Measurements from ENCODE around the gene DDX20.

Gene DDX20

DNA sequence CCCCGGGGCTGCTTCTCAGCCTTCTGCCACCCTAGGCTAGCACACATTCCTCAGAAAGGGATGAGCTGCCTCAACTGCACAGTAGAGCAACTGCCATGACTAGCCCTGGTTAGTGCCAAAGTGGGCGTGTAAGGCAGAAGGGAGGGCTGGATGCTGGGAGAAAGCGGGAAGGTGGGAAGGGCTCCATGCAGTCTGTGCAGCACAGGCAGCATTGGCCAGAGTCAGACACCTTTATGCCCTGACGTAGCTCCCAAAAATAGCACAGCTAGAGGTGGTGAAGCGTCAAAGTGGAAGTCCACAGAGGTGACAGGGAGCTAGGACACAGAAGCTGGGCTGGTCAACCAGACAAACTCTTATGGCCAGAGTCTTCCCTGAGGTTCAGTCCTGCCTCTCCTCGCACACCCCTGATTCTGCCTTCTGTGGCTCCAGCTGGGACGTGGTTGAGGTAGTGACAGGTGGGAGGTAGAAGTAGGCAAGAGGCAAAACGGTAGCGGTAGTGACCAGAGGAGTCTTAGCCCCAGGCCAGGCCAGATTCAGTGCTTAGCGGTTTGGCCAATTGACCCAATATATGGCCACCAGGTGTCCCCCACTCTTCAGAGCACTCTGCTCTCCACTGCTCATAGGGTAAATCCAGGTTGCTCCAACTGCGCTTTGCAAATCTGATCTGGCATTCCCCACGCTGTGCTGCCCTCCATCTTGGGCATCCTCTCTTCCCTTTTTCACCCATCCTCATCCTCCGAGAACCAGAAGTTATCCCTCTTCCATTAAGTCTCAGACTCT is 45.6 kb downstream of the DDX20 start:
- Mint-ChIP-seq H3K27me3 (peaks cover 9% of the 10 kb centered on the region), H3K36me3 (ENCODE audit: low read depth) (no peaks in the 10 kb centered on the region), H3K9me3 (no peaks in the 10 kb centered on the region), H3K4me3 (no peak overlapping the region), H3K4me1 (ENCODE audit: low read depth) (no peaks in the 10 kb centered on the region), H3K27ac (no peak overlapping the region)
- intact Hi-C loops (cut with micrococcal nuclease): no loop called here

GRCh38 chr1:111802110-111802509 is 46.4 kb downstream of the DDX20 start:
- no peaks in the 10 kb centered on the region for H3K9me3 Mint-ChIP-seq
- H3K36me3 Mint-ChIP-seq (ENCODE audit: low read depth): no peaks in the 10 kb centered on the region
- no peaks in the 10 kb centered on the region for H3K4me1 Mint-ChIP-seq (ENCODE audit: low read depth)
- H3K27me3 Mint-ChIP-seq: peaks cover 9% of the 10 kb centered on the region
- intact Hi-C loops (cut with micrococcal nuclease): no loop called here
- H3K4me3 Mint-ChIP-seq: no peak overlapping the region
- H3K27ac Mint-ChIP-seq: no peak overlapping the region

- H3K36me3 Mint-ChIP-seq (ENCODE audit: low read depth): no peaks in the 10 kb centered on the region
- H3K27ac Mint-ChIP-seq: no peak overlapping the region
- H3K4me1 Mint-ChIP-seq (ENCODE audit: low read depth): no peaks in the 10 kb centered on the region
- no peak overlapping the region for H3K4me3 Mint-ChIP-seq
- peaks cover 9% of the 10 kb centered on the region for H3K27me3 Mint-ChIP-seq
- no peaks in the 10 kb centered on the region for H3K9me3 Mint-ChIP-seq
- intact Hi-C loops (cut with micrococcal nuclease): no loop called here
Observed at GRCh38 chr1:111802984-111803383, 47.3 kb downstream of the DDX20 start.

DNA sequence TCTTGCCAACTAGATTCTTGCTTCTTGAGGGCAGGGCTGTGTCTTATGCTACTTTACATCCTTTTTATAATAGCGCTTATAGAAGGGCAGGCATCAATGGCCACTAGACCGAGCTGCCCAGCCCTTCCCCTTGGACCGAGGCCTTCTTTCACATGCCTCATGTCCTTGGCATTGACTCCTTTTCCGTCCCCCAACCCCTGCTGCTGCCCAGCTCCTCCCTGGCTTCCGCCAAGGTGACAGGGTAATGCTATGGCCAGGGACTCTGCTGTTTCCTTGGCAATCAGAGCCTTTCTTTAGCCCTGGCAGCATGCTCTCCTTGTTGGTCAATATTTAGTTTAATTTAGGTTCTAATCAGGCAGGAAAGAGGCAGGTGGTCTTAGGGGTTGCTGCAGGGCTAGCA is 48.2 kb downstream of the DDX20 start:
- Mint-ChIP-seq H3K4me3 (no peak overlapping the region), H3K9me3 (no peaks in the 10 kb centered on the region), H3K27me3 (peaks cover 10% of the 10 kb centered on the region), H3K36me3 (ENCODE audit: low read depth) (no peaks in the 10 kb centered on the region), H3K27ac (no peak overlapping the region), H3K4me1 (ENCODE audit: low read depth) (no peaks in the 10 kb centered on the region)
- intact Hi-C loops (cut with micrococcal nuclease): no loop called here

- Mint-ChIP-seq H3K4me3 (no peak overlapping the region), H3K4me1 (ENCODE audit: low read depth) (no peaks in the 10 kb centered on the region), H3K27me3 (peaks cover 9% of the 10 kb centered on the region), H3K27ac (no peak overlapping the region), H3K9me3 (no peaks in the 10 kb centered on the region), H3K36me3 (ENCODE audit: low read depth) (no peaks in the 10 kb centered on the region)
- intact Hi-C loops (cut with micrococcal nuclease): no loop called here
Observed at GRCh38 chr1:111804776-111805175, 49.1 kb downstream of the DDX20 start.

DNA sequence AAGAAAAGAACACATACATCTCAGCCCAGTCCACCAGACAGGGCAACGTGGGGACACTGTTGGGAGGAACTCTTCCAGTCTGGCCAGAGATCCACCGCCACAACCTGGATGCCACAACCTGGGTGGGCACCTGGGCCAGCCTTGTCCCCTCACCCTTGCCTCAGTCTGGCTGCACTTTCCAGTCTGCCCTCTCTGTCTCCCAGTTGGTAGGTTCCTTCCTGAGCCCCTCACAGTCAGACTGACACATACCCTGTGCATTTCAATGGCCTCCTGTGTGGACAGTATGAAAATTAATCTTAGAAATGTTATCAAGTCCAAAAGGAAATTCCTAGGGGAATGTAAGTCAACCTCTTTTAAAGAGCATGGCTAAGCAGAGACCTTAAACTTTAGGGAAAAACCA is 49.5 kb downstream of the DDX20 start:
- H3K36me3 Mint-ChIP-seq (ENCODE audit: low read depth): no peaks in the 10 kb centered on the region
- no peak overlapping the region for H3K27ac Mint-ChIP-seq
- no peaks in the 10 kb centered on the region for H3K9me3 Mint-ChIP-seq
- no peak overlapping the region for H3K4me3 Mint-ChIP-seq
- H3K27me3 Mint-ChIP-seq: peaks cover 9% of the 10 kb centered on the region
- no peaks in the 10 kb centered on the region for H3K4me1 Mint-ChIP-seq (ENCODE audit: low read depth)
- intact Hi-C loops (cut with micrococcal nuclease): no loop called here

- H3K4me1 Mint-ChIP-seq (ENCODE audit: low read depth): no peaks in the 10 kb centered on the region
- intact Hi-C loops (cut with micrococcal nuclease): no loop called here
- H3K9me3 Mint-ChIP-seq: no peaks in the 10 kb centered on the region
- H3K27ac Mint-ChIP-seq: no peak overlapping the region
- no peak overlapping the region for H3K4me3 Mint-ChIP-seq
- no peaks in the 10 kb centered on the region for H3K36me3 Mint-ChIP-seq (ENCODE audit: low read depth)
- H3K27me3 Mint-ChIP-seq: peaks cover 2% of the 10 kb centered on the region
Observed at GRCh38 chr1:111811891-111812290, 56.2 kb downstream of the DDX20 start.

GRCh38 chr1:111812306-111812705 is 56.6 kb downstream of the DDX20 start:
- Mint-ChIP-seq H3K4me1 (ENCODE audit: low read depth) (no peaks in the 10 kb centered on the region), H3K27ac (no peak overlapping the region), H3K36me3 (ENCODE audit: low read depth) (no peaks in the 10 kb centered on the region), H3K27me3 (peaks cover 2% of the 10 kb centered on the region), H3K9me3 (no peaks in the 10 kb centered on the region), H3K4me3 (no peak overlapping the region)
- intact Hi-C loops (cut with micrococcal nuclease): no loop called here

- intact Hi-C loops (cut with micrococcal nuclease): no loop called here
- Mint-ChIP-seq H3K4me1 (ENCODE audit: low read depth) (no peaks in the 10 kb centered on the region), H3K27me3 (peaks cover 4% of the 10 kb centered on the region), H3K27ac (no peak overlapping the region), H3K36me3 (ENCODE audit: low read depth) (no peaks in the 10 kb centered on the region), H3K9me3 (no peaks in the 10 kb centered on the region), H3K4me3 (no peak overlapping the region)
Observed at GRCh38 chr1:111813440-111814304, 58.0 kb downstream of the DDX20 start.

- peaks cover 5% of the 10 kb centered on the region for H3K27me3 Mint-ChIP-seq
Observed at GRCh38 chr1:111814305-111814628, 58.6 kb downstream of the DDX20 start.

DNA sequence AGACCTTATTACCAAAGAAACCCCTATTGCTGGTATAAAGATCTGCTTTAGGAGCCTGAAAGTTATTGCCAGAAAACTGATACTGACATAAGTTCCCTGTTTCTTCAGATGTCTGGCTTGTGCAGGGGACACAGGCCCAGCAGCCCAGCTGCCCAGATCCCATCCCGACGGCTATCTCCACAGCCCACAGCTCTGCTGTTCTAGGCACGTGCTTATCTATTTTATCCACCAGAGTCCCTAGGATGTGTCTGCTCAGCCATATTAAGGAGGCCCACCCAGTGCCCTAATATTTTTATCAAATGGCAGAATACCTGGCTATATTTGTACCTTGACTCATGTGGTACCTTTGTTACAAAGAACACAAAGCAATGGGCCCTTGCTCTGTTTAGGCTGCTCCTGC is 58.9 kb downstream of the DDX20 start:
- Mint-ChIP-seq H3K36me3 (ENCODE audit: low read depth) (no peaks in the 10 kb centered on the region), H3K4me3 (no peak overlapping the region), H3K4me1 (ENCODE audit: low read depth) (no peaks in the 10 kb centered on the region), H3K27me3 (peaks cover 6% of the 10 kb centered on the region), H3K27ac (no peak overlapping the region), H3K9me3 (no peaks in the 10 kb centered on the region)
- intact Hi-C loops (cut with micrococcal nuclease): no loop called here

More at GRCh38 chr1:111814305-111814628, 58.6 kb downstream of the DDX20 start:
- no peak overlapping the region for H3K27ac Mint-ChIP-seq
- H3K4me1 Mint-ChIP-seq (ENCODE audit: low read depth): no peaks in the 10 kb centered on the region
- no peaks in the 10 kb centered on the region for H3K36me3 Mint-ChIP-seq (ENCODE audit: low read depth)
- H3K4me3 Mint-ChIP-seq: no peak overlapping the region
- H3K9me3 Mint-ChIP-seq: no peaks in the 10 kb centered on the region
- intact Hi-C loops (cut with micrococcal nuclease): no loop called here
